Endodermal cell (in vitro differentiated cells): ENCODE results near the gene GATAD2A. TPM values are rescaled to one million over a fixed set of nuclear protein-coding genes. Genes with fewer than 3 reads are reported as not detected.

Experiments
- DNase-seq: peaks from one replicate; pipeline ENCODE4 v3.0.0-alpha.2; 2017
- H3K27ac ChIP-seq: 2 replicates; pipeline ENCODE4 v1.5.1; 2013; ENCODE audit warnings: mild to moderate bottlenecking, low read depth, low read length, moderate library complexity
- H3K27me3 ChIP-seq: 2 replicates; pipeline ENCODE4 v1.6.1; 2013; ENCODE audit warnings: mild to moderate bottlenecking, low read length, moderate library complexity; ENCODE audit not compliant: insufficient read depth, control insufficient read depth, poor library complexity, severe bottlenecking
- H3K36me3 ChIP-seq: 2 replicates; pipeline ENCODE4 v1.7.0; 2013; ENCODE audit warnings: mild to moderate bottlenecking, low read length, moderate library complexity; ENCODE audit not compliant: control insufficient read depth, insufficient read depth
- H3K4me1 ChIP-seq: one replicate; pipeline ENCODE4 v1.7.0; 2013; ENCODE audit warnings: low read length; ENCODE audit not compliant: control insufficient read depth, insufficient read depth
- H3K4me3 ChIP-seq: 2 replicates; pipeline ENCODE4 v1.5.1; 2013; ENCODE audit warnings: mild to moderate bottlenecking, low read length, moderate library complexity
- H3K9ac ChIP-seq: 2 replicates; pipeline ENCODE4 v1.6.1; 2013; ENCODE audit warnings: mild to moderate bottlenecking, low read length, moderate library complexity; ENCODE audit not compliant: poor library complexity, severe bottlenecking; ENCODE audit errors: extremely low read depth
- H3K9me3 ChIP-seq: 2 replicates; pipeline ENCODE4 v1.6.1; 2013; ENCODE audit warnings: mild to moderate bottlenecking, low read length, moderate library complexity; ENCODE audit not compliant: control insufficient read depth
- H3K27ac Mint-ChIP-seq: 2 replicates; pipeline ENCODE4 v1.8.0; 2020; ENCODE audit warnings: mixed read lengths
- H3K27me3 Mint-ChIP-seq: 2 replicates; pipeline ENCODE4 v1.8.0; 2021; ENCODE audit warnings: mild to moderate bottlenecking, mixed read lengths; ENCODE audit not compliant: insufficient read depth
- H3K36me3 Mint-ChIP-seq: 2 replicates; pipeline ENCODE4 v1.8.0; 2020; ENCODE audit warnings: low read depth, mixed read lengths
- H3K4me1 Mint-ChIP-seq: 2 replicates; pipeline ENCODE4 v1.8.0; 2020; ENCODE audit warnings: mixed read lengths
- H3K4me3 Mint-ChIP-seq: 2 replicates; pipeline ENCODE4 v1.8.0; 2020; ENCODE audit warnings: mild to moderate bottlenecking, moderate library complexity, mixed read lengths
- H3K9me3 Mint-ChIP-seq: 2 replicates; pipeline ENCODE4 v1.8.0; 2020; ENCODE audit warnings: mild to moderate bottlenecking, mixed read lengths
- CTCF ChIP-seq: fragments of 200-600 bp; sonication (generic); conservative IDR thresholded peaks from 2 replicates; pipeline ENCODE4 v1.5.0; 2021; ENCODE audit warnings: antibody characterized with exemption, mild to moderate bottlenecking
- WGBS, 2 experiments: methylation state at CpG; one replicate each; pipeline versions ENCODE4 v1.1.5 to v1.1.7; 2013; ENCODE audit warnings: missing lambda C conversion rate in 2 of 2, mixed read lengths in 1 of 2; ENCODE audit not compliant: insufficient coverage in 1 of 2, insufficient read length in 1 of 2; 5-methylcytosine and 5-hydroxymethylcytosine counted together
- total RNA-seq, 2 donors: library from RNA; stranded (reverse); fragmentation: NEBNext Ultra II Directional in 1 of 2; extraction: Animal tissue kit (Norgen Biotek cat#: 25700) in 1 of 2; gene quantifications; 2 replicates in 1 of 2; 3 replicates in 1 of 2; pipeline ENCODE4 v1.2.1, GENCODE V29; 2021

Gene GATAD2A
- total RNA-seq, 2 donors from 2014 or later = 115 to 126 TPM

- no peaks in the 10 kb centered on the region for H3K27me3 Mint-ChIP-seq
Measured at GRCh38 chr19:19436137-19436691, 30.7 kb downstream of the GATAD2A start.

GRCh38 chr19:19438366-19439175 lies 33.1 kb downstream of the GATAD2A start:
- WGBS, 2 experiments = 96 to 100% methylated on average over 3 to 4 of the region's 4 CpGs
- H3K27ac ChIP-seq = no peak overlapping the region

More at GRCh38 chr19:19436137-19436691, 30.7 kb downstream of the GATAD2A start:
- no peaks in the 10 kb centered on the region for H3K4me1 ChIP-seq
- no peaks in the 10 kb centered on the region for H3K9me3 Mint-ChIP-seq
- H3K4me1 Mint-ChIP-seq = peaks cover 2% of the 10 kb centered on the region
- H3K27me3 ChIP-seq = no peaks in the 10 kb centered on the region
- no peak for DNase-seq
- H3K36me3 Mint-ChIP-seq = peaks cover 22% of the 10 kb centered on the region
- no peak for TF ChIP-seq CTCF
- H3K4me3 ChIP-seq = no peak overlapping the region
- no peak overlapping the region for H3K27ac ChIP-seq
- 94 to 96% methylated on average over 7 to 10 of the region's 10 CpGs for WGBS, 2 experiments
- no peaks in the 10 kb centered on the region for H3K9me3 ChIP-seq
- no peak overlapping the region for H3K27ac Mint-ChIP-seq
- H3K9ac ChIP-seq = no peak overlapping the region
- H3K4me3 Mint-ChIP-seq = no peak overlapping the region
- peaks cover 15% of the 10 kb centered on the region for H3K36me3 ChIP-seq

GRCh38 chr19:19439176-19439482 lies 33.7 kb downstream of the GATAD2A start:
- H3K4me1 ChIP-seq = no peaks in the 10 kb centered on the region
- H3K4me1 Mint-ChIP-seq = peaks cover 4% of the 10 kb centered on the region
- no peak for TF ChIP-seq CTCF
- peaks cover 17% of the 10 kb centered on the region for H3K36me3 Mint-ChIP-seq
- no peaks in the 10 kb centered on the region for H3K27me3 ChIP-seq
- H3K9ac ChIP-seq = no peak overlapping the region
- WGBS, 2 experiments = 93 to 98% methylated on average over 2 of the region's 2 CpGs
- no peak for DNase-seq
- no peaks in the 10 kb centered on the region for H3K9me3 Mint-ChIP-seq
- H3K9me3 ChIP-seq = no peaks in the 10 kb centered on the region
- H3K36me3 ChIP-seq = peaks cover 15% of the 10 kb centered on the region
- H3K27me3 Mint-ChIP-seq = no peaks in the 10 kb centered on the region
- no peak overlapping the region for H3K27ac Mint-ChIP-seq
- no peak overlapping the region for H3K27ac ChIP-seq
- H3K4me3 Mint-ChIP-seq = no peak overlapping the region
- no peak overlapping the region for H3K4me3 ChIP-seq

More at GRCh38 chr19:19438366-19439175, 33.1 kb downstream of the GATAD2A start:
- no peaks in the 10 kb centered on the region for H3K27me3 Mint-ChIP-seq
- no peak overlapping the region for H3K9ac ChIP-seq
- H3K27me3 ChIP-seq = no peaks in the 10 kb centered on the region
- peaks cover 3% of the 10 kb centered on the region for H3K4me1 Mint-ChIP-seq
- H3K9me3 Mint-ChIP-seq = no peaks in the 10 kb centered on the region
- peaks cover 17% of the 10 kb centered on the region for H3K36me3 Mint-ChIP-seq
- H3K4me3 Mint-ChIP-seq = no peak overlapping the region
- no peaks in the 10 kb centered on the region for H3K4me1 ChIP-seq
- no peak for TF ChIP-seq CTCF
- no peak for DNase-seq
- no peaks in the 10 kb centered on the region for H3K9me3 ChIP-seq
- peaks cover 15% of the 10 kb centered on the region for H3K36me3 ChIP-seq
- H3K27ac Mint-ChIP-seq = no peak overlapping the region
- H3K4me3 ChIP-seq = no peak overlapping the region
